Erythroblast (primary cell): ENCODE results near the gene PAEP.

Experiments
- DNase-seq, 2 experiments: peaks; one replicate each; lab custom pipeline; 2025; lab: John Stamatoyannopoulos, UW
- GATA1 ChIP-seq: IDR thresholded peaks from 2 replicates; pipeline ENCODE4 v1.6.1; 2011; ENCODE audit warnings: low read depth, mild to moderate bottlenecking, control low read depth, low read length, moderate library complexity
- POLR2A ChIP-seq: IDR thresholded peaks from 2 replicates; pipeline ENCODE4 v1.6.1; 2011; ENCODE audit warnings: mild to moderate bottlenecking, low read length

The PAEP gene

DNA sequence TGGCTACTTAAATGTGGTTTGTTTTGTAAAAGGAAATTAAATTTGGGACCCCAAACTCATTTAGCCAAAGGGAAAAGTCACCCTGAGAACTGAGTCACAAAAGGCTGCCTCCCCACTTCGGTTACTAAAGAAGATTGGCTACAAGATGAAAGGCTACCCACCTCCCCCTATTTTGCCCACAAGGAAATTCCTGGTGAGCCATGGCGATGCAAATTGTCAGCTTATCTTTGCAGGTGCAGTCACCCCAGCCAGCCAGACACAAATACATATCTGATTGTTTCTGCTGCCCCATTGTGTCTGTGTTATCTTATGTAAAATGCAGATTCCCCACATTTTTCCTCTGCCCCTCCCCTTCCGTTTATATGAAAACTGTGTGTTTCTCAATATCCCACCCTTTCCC is 8.9 kb downstream of the PAEP start:
- TF ChIP-seq GATA1 (no peak), POLR2A (no peak)
- DNase-seq: no peak

DNA sequence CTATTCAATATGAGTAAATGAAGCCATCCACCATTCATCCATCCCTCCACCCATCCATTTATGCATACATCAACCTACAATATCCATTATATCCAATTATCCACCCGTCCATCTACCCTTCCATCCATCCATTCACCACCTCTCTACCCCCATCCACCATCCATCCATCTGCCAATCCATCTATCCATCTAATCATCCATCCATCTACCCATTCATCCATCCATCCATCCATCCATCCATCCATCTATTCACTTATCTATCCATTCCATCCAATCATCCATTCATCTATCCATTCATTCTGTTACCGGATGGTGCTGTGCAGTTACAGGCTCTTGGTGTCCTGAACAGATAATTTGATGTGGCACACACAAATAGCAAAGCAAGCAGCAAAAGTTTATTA is 10.7 kb downstream of the PAEP start:
- TF ChIP-seq POLR2A (no peak), GATA1 (no peak)

DNA sequence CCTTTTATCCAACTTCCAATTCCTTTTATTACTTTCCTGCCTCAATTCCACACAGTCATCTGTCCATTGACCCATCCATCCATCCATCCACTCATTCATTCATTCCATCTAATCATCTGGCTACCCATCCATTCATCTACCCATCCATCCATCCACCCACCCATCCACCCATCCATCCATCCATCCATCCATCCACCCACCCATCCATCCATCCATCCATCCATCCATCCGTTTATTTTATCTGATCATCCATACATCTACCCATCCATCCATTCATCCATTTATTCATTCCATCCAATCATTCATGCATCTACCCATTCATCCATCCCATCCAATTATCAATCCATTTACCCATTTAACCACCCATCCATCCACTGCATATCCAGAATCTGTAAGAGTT is 11.6 kb downstream of the PAEP start:
- no peak for DNase-seq
- no peak for TF ChIP-seq POLR2A
- TF ChIP-seq GATA1: no peak

More for the DNA sequence above, 10.7 kb downstream of the PAEP start:
- DNase-seq: no peak

DNA sequence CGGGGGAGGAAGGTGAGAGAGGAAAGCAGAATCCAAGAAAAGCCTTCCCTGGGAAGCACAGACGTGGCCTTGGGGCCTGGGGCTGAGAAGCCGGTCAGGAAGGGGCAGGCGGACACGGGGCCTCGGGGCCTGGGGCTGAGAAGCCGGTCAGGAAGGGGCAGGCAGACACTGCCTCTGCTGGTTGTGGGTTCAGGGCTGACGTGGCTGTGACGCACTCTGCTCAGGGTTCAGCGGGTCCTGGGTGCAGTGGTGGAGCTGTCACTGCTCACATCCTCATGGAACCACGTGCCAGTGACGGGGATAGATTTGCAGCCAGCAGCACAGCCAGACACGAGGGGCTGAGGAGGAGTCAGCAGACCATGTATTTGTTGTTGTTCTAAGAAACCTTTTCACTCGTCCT is 12.8 kb downstream of the PAEP start:
- no peak for DNase-seq
- TF ChIP-seq POLR2A: no peak
- no peak for TF ChIP-seq GATA1

DNA sequence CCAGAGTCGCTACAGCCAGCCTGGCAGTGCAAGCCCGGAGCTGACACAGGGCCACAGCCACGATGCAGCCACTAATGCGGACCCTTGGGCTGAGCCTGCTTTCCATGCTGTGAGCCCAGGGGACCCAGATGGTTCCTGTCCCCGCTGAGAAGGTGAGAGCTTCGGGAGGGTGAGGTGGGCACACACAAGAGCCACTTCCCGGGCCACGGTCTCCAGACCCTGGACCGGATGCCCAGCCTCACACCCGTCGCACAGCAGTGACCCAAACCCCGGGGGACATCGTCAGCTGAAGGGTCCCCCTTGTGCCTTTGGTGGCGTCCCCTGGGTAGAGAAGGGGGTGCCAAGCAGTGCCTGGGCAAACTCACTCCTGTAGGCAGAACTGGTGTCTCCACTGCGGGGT is 13.4 kb downstream of the PAEP start:
- TF ChIP-seq GATA1: no peak
- TF ChIP-seq POLR2A: no peak
- DNase-seq: no peak

DNA sequence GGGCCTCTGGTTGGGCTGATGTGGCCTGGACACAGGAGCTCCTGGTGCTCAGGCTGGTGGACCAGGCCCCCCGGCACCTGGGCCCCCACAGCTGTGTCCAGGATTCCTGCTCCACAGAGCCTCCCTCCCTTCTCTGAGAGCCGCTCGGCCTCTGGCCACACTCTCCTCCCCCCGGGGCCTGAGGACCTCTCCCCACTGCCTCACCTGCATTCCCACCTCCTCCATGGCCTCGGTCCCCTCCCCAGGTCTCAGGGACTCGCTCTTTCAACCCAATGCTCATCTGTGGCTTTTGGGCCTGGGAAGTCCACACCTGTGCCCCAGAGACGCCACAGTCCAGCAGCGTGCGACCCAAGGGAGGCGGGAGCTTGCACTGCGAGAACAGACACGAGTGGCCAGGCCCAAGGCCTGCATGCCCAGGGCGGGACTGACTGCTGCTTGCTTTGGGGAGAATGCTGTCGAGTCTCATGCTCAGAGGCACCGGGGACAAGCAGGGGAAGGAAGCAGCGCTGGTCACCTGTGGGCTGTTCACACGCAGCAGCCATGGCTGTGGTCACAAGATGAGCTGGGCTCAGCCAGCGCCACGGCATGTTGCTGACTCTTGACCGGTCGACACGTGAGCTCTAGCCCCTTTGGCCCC is 14.6 kb downstream of the PAEP start:
- DNase-seq: no peak
- TF ChIP-seq POLR2A: no peak
- TF ChIP-seq GATA1: no peak

DNA sequence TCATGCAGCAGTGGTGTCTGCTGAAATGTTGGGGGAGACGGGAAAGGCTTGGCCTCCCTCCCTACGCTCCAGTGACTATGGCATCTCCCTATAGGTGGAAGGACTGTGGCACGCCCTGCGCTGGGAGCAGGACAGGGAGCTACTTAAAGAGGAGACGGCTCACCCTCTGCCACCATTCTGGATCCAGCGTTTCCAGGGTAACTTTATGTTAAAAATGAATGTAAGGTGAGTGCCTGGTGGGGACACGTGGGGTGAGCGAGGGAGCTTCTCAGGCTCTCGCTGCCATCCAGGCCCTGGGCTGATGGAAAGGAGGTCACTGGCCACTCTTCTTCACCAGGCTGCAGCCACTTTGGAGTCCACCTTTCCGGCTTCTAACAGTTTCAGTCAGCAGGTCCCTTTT is 15.7 kb downstream of the PAEP start:
- TF ChIP-seq GATA1 (no peak), POLR2A (no peak)
- DNase-seq: no peak

DNA sequence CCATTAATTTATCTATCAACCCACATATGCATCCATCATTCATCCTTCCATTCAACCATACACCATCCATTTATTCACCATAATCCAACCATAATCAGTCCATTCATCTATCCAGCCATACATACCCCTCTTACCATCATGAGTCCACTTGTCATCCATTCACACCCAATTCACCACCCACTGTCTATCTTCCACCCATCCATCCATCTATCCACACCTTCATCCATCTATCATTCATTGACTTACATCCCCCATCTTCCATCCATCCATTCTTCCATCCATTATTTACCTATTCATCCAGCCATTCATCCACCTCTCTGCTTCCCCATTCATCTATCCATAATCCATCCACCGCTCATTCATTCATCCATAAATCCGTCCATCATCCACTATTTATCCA is 17.8 kb downstream of the PAEP start:
- no peak for DNase-seq
- TF ChIP-seq POLR2A: no peak
- no peak for TF ChIP-seq GATA1

DNA sequence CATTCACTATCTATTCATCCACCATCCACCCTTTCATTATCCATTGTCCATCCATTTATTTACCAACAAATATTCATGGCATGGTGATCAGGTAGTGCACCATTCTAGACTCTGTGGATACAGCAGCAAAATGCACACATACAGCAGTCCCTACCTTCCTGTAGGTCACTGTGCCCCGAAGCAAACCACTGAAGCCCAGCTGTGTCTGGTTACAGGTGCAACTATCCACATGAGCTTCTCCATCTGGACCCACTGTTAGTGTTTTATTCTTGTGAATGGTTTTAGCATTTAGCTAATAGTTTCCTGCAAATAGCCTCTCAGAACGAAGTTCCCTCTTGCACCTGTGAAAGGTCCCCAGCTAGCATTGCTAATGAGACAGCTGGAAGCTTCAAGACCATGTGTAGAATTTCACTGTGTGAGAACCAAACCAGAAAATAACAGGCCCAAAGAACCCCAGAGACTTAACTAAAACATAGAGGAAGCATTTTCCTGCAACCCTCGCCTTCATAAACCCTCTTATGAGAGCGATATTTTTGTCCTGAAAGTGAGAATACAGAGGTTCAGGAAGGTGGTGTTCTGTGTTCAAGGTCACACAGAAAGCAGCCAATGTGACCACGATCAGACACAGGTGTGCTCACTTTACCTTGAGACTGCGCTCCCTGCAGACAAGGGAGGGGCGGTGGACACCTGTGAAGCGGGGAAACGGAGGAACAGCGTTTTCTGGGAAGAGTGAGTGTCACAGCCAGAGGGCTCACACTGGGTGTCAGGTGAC is 18.5 kb downstream of the PAEP start:
- DNase-seq: no peak
- no peak for TF ChIP-seq GATA1

DNA sequence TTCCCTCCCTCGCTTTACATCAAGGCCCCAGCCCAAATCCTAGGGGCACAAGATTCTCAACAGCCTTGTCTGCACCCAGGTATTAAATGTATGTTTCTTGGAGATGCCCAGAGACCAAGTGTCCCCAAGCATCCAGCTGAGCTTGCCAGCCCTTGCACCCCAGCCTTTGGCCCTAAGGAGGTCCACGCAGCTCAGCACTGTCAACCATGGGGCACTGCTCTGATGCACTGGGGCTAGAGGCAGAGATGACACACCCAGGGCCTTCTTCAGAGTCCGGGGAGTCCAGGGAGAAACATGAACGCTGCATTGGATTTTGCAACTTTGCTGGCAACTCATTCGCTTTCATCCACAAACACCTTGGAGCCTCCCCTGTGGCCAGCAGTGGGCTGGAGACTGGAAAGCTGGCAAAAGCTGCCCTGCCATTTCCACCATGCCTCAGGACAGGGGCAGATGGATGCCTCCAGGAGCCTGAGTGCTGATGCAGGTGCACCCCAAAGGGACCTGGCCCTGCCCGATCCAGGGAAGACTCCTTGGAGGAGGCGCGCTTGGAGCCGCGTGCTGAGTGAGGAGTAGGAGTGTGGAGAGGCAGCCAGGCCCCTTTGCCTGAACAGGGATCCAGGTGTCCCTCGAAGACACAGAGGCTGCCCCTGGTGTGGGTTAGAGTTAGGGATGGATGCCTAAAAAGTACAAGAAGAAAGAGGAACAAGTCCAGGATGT is 19.3 kb downstream of the PAEP start:
- TF ChIP-seq GATA1: no peak
- TF ChIP-seq POLR2A: no peak
- DNase-seq: no peak

DNA sequence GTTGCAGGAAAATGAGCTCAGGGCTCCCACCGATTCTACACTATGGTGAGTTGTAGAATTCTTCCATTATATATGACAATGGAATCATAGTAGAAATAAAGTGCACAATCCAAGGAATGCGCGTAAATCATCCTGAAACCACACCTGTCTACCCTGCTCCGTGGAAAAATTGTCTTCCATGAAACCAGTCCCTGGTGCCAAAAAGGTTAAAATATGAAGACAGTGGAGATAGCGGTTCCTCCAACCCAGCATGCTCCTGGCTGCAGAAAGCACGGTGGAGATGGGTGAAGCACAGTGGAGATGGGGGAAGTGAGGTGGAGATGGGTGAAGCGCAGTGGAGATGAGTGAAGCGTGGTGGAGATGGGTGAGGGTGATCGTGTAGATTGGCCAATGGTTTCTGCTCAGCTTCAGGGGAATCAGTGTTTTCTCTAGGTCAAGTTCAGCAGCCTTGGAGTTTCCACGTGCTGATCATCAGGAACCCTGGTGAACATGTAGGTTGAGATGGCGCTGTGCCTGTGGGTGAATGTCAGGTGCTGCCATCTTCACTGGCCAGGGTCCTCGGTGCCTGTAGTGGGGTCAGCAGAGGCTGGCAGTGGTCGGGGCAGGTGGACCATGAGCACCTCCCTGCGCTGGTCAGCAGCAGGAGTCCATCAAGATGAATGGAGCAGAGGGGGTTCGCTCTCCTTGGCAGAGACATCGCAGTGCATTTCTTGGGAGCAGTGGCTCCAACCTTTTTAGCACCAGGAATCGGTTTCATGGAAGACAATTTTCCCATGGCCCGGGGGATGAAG is 20.3 kb downstream of the PAEP start:
- TF ChIP-seq GATA1 (no peak), POLR2A (no peak)

DNA sequence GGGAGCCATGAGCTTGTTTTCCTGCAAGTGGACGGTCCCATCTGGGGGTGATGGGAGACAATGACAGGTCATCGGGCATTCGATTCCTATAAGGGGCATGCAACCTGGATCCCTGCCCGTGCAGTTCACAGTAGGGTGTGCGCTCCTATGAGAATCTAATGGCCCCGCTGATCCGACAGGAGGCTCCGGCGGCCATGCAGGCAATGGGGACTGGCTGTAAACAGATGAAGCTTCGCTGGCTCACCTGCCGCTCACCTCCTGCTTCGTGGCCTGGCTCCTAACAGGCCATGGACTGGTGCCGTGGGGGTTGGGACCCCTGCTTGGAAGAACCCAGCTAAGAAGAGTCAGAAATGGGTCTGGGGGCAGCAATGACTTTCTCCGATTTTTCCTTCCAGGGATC is 21.0 kb downstream of the PAEP start:
- DNase-seq: no peak
- TF ChIP-seq GATA1 (no peak), POLR2A (no peak)

More for the DNA sequence above, 20.3 kb downstream of the PAEP start:
- DNase-seq: no peak

DNA sequence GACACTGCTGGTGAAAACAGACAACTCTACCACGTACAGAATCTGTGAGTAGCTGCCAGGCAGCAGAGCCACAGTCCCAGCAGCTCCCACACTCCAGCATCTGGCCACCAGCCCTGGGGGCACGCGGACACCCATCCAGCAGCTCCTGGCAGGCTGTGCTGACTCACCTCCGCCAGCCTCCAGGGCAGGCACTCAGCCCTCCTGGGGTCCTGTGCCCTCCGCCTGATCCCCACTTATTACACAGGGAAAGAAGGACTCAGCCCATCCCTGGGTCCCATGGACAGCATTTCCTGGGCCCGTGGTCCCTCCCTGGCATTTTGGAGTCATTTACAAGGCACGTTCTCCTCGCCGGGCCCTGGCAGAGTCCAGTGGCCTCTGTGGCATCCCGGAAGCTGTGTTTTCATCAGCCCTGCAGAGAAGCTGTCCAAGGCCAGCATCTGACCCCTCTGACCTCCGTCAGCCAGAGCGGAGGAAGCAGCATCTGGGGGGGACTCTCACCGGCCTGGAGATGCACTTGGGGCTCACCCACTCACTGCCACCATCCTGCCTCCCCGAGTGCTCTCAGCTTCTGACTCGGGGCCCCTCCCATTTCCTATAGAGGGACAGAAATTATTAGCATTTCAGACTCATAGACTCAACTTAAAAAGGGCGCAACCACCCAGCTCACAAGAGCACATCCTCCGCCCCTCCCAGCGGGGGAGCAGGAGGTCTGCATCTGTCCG is 21.6 kb downstream of the PAEP start:
- TF ChIP-seq GATA1: no peak
- TF ChIP-seq POLR2A: no peak
- no peak for DNase-seq
